ENCODE results near the gene LIN54. TPM values are rescaled to one million over a fixed set of nuclear protein-coding genes. Genes with fewer than 3 reads are reported as not detected.
A peak's percentile ranks its signal among the peaks of the same experiment; 100 is the strongest.

Gene LIN54
- total and polyA plus RNA-seq, 2 of the 13 experiments (the other 11 are each of a cell fraction or from before 2014, with no cell fraction given) = 25.2 to 32.9 TPM

DNA sequence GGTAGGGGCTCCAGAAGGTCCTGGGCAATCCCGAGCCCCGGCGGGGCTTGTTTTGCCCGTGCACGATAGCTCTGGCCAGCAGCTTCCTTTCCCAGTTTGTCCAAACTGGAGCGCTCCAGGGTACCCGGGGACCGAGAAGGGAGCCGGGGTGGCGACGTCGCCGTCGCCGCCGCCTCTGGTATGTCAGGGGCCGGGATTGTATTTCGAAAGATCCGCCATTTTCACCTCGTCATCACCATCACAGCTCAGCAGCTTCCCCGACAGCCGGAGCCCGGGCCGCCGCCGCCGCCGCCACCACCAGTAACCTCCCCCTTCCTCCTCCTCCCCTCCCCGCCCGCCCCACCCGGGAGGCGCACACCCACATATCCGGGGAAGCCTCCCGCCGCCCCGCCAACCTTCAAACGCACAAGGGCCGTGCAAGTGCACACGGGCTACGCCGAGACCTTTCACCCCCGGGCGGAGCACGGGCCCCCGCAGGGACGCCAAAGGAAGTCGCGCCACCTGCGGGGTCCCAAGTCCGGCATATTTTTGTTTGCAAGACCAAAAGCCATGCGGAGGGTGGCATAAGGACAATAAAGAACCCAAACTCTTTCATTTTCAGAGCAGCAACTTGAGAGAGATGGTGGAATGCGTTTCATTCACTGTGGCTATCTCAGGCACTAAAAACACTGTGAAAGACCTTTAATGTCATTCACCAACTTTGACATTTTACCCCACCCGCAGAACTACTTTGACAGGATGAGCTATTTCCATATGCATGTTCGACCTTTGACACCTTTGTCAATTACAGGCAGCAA lies at the start of gene LIN54 (continued):
- TF ChIP-seq, protein P1, sequence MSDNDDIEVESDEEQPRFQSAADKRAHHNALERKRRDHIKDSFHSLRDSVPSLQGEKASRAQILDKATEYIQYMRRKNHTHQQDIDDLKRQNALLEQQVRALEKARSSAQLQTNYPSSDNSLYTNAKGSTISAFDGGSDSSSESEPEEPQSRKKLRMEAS (IDR thresholded peaks at IDR 0.05) = peak; percentile 93
- TF ChIP-seq ERF (CRISPR knock-in tag; IDR thresholded peaks at IDR 0.05) = no peak; the same call in 1 of the 2 replicates
- no peak for TF ChIP-seq ZNF382 (CRISPR knock-in tag; IDR thresholded peaks at IDR 0.05; ENCODE audit: borderline replicate concordance)
- TF ChIP-seq ZNF101 (CRISPR knock-in tag; IDR thresholded peaks at IDR 0.05; ENCODE audit: borderline replicate concordance, low read depth) = no peak
- no peak for TF ChIP-seq PHB2 (IDR thresholded peaks at IDR 0.05; ENCODE audit: partially characterized antibody)
- TF ChIP-seq KDM3A (CRISPR knock-in tag; IDR thresholded peaks at IDR 0.05; ENCODE audit: low read depth) = no peak
- TF ChIP-seq HNRNPK (IDR thresholded peaks at IDR 0.05; ENCODE audit: low read depth, low read length, poor library complexity, severe bottlenecking) = peak; percentile 34
- TF ChIP-seq EZH2 (conservative IDR thresholded peaks at IDR 0.05; ENCODE audit: low read depth, low read length) = no peak
- peak; percentile 52; the same call in 1 of the 2 replicates for TF ChIP-seq FOXK2 (IDR thresholded peaks at IDR 0.05)
- TF ChIP-seq GMEB2 (CRISPR knock-in tag; IDR thresholded peaks at IDR 0.05; ENCODE audit: low read depth) = 0 out of 2 replicates have a peak, but pooled peaks have one; percentile 15
- no peak for TF ChIP-seq ZNF292 (CRISPR knock-in tag; IDR thresholded peaks at IDR 0.05; ENCODE audit: borderline replicate concordance, low read depth)
- TF ChIP-seq IRF1 (CRISPR knock-in tag; IDR thresholded peaks at IDR 0.05; ENCODE audit: low read depth) = no peak
- TF ChIP-seq TMF1 (CRISPR knock-in tag; IDR thresholded peaks at IDR 0.05; ENCODE audit: low read depth) = no peak
- peak; percentile 72; the same call in 1 of the 2 replicates for TF ChIP-seq ZNF639 (CRISPR knock-in tag; conservative IDR thresholded peaks at IDR 0.05)
- TF ChIP-seq CBX2 (IDR thresholded peaks at IDR 0.05; ENCODE audit: low read depth, low read length) = no peak
- TF ChIP-seq CBX2 (CRISPR knock-in tag; IDR thresholded peaks at IDR 0.05; ENCODE audit: low read depth) = no peak
- TF ChIP-seq KLF16 (CRISPR knock-in tag; IDR thresholded peaks at IDR 0.05) = peak in 1 of 2 experiments; percentile 67; a peak in 2 of 4 replicates
- TF ChIP-seq ZBTB39 (CRISPR knock-in tag; IDR thresholded peaks at IDR 0.05) = no peak
- TF ChIP-seq ZNF75D (CRISPR knock-in tag; IDR thresholded peaks at IDR 0.05; ENCODE audit: borderline replicate concordance) = no peak
- TF ChIP-seq ZNF446 (CRISPR knock-in tag; IDR thresholded peaks at IDR 0.05) = no peak
